ACC112 (cell line): ENCODE results near the gene DCLRE1A.

Experiments
- H2AFZ ChIP-seq: fragments of 200-600 bp; sonication (generic); one replicate; pipeline ENCODE4 v1.6.0; 2017; ENCODE audit warnings: antibody characterized with exemption, low read length; ENCODE audit not compliant: unreplicated experiment
- H3K27ac ChIP-seq: fragments of 200-600 bp; sonication (generic); 2 replicates; pipeline ENCODE4 v1.5.1; 2014; ENCODE audit warnings: low read depth, mild to moderate bottlenecking, antibody characterized with exemption, low read length, moderate library complexity
- H3K27me3 ChIP-seq: fragments of 200-600 bp; sonication (generic); 2 replicates; pipeline ENCODE4 v1.6.1; 2014; ENCODE audit warnings: mild to moderate bottlenecking, antibody characterized with exemption, low read length, moderate library complexity, mixed read lengths; ENCODE audit not compliant: insufficient read depth
- H3K36me3 ChIP-seq: fragments of 200-600 bp; sonication (generic); 2 replicates; pipeline ENCODE4 v1.6.1; 2016; ENCODE audit warnings: mild to moderate bottlenecking, antibody characterized with exemption, low read length, moderate library complexity, mixed read lengths; ENCODE audit not compliant: insufficient read depth
- H3K4me1 ChIP-seq: fragments of 200-600 bp; sonication (generic); one replicate; pipeline ENCODE4 v1.6.1; 2016; ENCODE audit warnings: low read length, mixed read lengths; ENCODE audit not compliant: insufficient read depth, unreplicated experiment, control insufficient read depth
- H3K4me3 ChIP-seq: fragments of 200-600 bp; sonication (generic); 2 replicates; pipeline ENCODE4 v1.5.1; 2014; ENCODE audit warnings: mild to moderate bottlenecking, low read depth, low read length
- H3K79me2 ChIP-seq: fragments of 200-600 bp; sonication (generic); one replicate; pipeline ENCODE4 v1.6.0; 2016; ENCODE audit warnings: low read length; ENCODE audit not compliant: control insufficient read depth, unreplicated experiment, insufficient read depth

Gene DCLRE1A

DNA sequence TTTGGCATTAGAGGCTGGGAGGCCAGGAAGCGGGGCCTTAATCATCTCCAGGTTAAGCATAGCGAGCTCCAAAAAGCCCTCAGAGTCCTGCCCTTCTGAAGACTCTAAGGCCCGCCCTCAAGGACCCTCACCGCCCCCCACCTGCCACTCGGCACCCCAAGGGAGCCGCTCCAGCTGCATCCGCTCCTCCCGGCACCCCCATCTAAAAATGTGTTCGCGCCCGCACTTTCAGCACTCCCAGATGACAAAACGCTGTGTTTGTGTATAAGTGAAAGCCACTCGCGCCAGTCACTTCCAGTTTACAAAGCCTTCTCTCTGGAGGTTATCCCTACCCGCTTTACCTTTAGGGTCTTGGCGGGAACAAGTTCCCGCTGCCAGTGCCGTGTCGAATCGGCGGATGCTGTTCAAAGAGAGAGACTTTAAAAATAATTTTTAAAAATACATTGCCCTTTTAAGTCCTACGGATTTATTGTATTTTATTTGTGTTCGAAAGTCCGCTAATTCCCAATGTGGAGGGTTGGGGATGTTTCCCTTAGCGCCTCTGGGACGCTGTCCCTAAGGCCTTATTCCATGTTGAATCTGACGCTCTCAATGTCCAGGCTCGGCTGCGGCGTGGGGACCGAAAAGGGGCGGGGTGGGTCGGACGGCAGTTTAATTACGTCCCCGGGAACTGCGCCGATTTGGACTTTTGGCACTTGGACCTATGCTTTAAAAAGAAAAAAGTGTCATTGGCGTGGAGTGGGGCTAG, at the start of gene DCLRE1A, which contains the start of gene NHLRC2:
DCLRE1A (minus strand) TSS at position 70 of the 748 bp plus-strand sequence. CDS start 900 bp downstream, outside the sequence.
NHLRC2 (plus strand) TSS at position 649 of the 748 bp plus-strand sequence. CDS start 212 bp downstream, outside the sequence.
- Histone ChIP-seq H2AFZ (peak within 1 kb of the TSS; percentile 97), H3K4me1 (peaks cover 32% of the 10 kb centered on the region), H3K27me3 (no peaks in the 10 kb centered on the region), H3K36me3 (peaks cover 8% of the 10 kb centered on the region), H3K79me2 (peaks cover 32% of the 10 kb centered on the region), H3K4me3 (peak within 1 kb of the TSS; percentile 85), H3K27ac (peak within 1 kb of the TSS; percentile 58)

DNA sequence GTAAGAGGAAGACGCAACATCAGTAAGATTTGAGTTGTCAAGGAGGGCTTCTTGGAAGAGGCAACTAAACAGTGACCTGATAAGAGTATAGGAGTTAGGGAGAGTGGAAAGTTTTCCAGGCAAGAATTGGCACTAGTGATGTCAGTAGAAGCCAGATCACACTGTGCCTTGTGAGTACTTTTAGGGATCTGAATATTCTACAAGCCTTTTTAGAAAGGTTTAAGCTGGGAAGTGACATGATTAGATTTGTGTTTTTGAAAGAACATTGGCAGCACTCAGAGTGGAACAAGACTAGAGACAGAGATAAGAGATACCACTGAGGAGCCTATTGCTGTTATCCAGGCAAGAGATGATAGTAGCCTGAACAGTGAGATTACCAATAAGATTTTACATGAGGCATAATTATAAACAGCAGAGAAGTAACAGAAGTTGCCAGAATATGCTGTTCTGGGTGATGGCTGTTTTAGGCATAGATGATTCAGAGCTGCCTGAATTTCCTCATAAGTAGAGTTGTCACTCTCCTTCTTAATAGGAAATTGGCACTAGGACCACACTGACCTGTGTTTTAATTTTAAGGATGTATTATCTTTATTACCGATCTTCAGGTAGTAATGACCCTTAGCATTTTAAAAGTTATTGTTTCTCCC, 46.2 kb upstream of the DCLRE1A start:
- peaks cover 6% of the 10 kb centered on the region for H3K4me1 ChIP-seq

GRCh38 chr10:113897693-113898618, 44.1 kb upstream of the DCLRE1A start:
- Histone ChIP-seq H3K4me3 (no peak overlapping the region), H3K4me1 (peaks cover 8% of the 10 kb centered on the region), H3K27me3 (no peaks in the 10 kb centered on the region), H2AFZ (no peak overlapping the region), H3K36me3 (peaks cover 11% of the 10 kb centered on the region; the same call in 1 of the 2 replicates), H3K79me2 (no peaks in the 10 kb centered on the region), H3K27ac (no peak overlapping the region)

More for the DNA sequence above, 46.2 kb upstream of the DCLRE1A start:
- H3K27me3 ChIP-seq: no peaks in the 10 kb centered on the region
- no peaks in the 10 kb centered on the region for H3K79me2 ChIP-seq
- no peak overlapping the region for H3K4me3 ChIP-seq
- H3K27ac ChIP-seq: no peak overlapping the region
- peaks cover 11% of the 10 kb centered on the region; the same call in 1 of the 2 replicates for H3K36me3 ChIP-seq
- H2AFZ ChIP-seq: no peak overlapping the region

DNA sequence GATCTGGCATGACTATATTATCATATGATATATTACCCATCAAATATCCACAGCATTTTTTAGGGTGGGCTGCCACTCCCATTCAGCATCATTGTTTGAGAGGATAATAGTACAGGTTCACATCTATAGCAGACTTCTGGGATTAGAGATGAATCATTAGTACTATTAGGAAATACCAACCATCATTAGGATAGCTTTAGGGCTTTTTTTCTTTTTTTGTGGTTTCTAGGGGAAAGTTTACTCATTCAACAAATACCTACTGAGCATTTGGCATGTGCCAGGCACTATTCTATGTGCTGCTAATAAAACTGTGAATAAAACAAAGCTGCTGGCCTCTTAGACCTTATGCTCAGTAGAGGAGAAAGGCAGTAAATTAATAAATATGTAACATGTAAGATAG, 41.1 kb upstream of the DCLRE1A start:
- no peak overlapping the region for H3K27ac ChIP-seq
- H3K27me3 ChIP-seq: no peaks in the 10 kb centered on the region
- H3K4me3 ChIP-seq: no peak overlapping the region
- peaks cover 8% of the 10 kb centered on the region for H3K4me1 ChIP-seq
- H3K36me3 ChIP-seq: peaks cover 8% of the 10 kb centered on the region; the same call in 1 of the 2 replicates
- H3K79me2 ChIP-seq: no peaks in the 10 kb centered on the region
- H2AFZ ChIP-seq: no peak overlapping the region

- H3K79me2 ChIP-seq: no peaks in the 10 kb centered on the region
- H2AFZ ChIP-seq: no peak overlapping the region
- H3K4me3 ChIP-seq: no peak overlapping the region
- no peak overlapping the region for H3K27ac ChIP-seq
- H3K27me3 ChIP-seq: no peaks in the 10 kb centered on the region
- H3K36me3 ChIP-seq: peaks cover 13% of the 10 kb centered on the region
- H3K4me1 ChIP-seq: peaks cover 8% of the 10 kb centered on the region
Measured at GRCh38 chr10:113894581-113894980, 40.7 kb upstream of the DCLRE1A start.

- no peak overlapping the region for H3K4me3 ChIP-seq
- no peak overlapping the region for H2AFZ ChIP-seq
- no peaks in the 10 kb centered on the region for H3K79me2 ChIP-seq
- peaks cover 11% of the 10 kb centered on the region for H3K36me3 ChIP-seq
- no peaks in the 10 kb centered on the region for H3K27me3 ChIP-seq
- no peak overlapping the region for H3K27ac ChIP-seq
- peaks cover 8% of the 10 kb centered on the region for H3K4me1 ChIP-seq
Measured at GRCh38 chr10:113893570-113893969, 39.7 kb upstream of the DCLRE1A start.

DNA sequence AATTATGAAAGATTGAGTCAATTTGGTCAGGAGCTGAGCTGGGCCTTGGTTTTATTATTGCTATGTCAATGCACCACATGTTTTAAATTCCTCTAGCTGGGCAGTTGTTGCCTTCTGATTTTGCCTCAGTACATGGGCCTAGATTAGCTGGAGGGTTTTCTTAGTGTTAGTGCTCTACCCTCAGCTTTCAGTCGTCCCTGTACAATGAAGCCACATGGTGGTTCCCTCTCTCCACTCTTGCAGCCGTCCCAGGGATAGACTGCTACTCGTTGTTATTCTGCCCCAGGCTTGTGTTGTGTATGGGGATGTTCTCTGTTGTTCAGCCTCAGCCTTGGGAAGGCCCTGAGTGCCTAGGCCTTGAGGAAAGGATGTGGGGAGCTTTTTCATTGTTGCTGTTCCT, 37.6 kb upstream of the DCLRE1A start:
- Histone ChIP-seq H3K79me2 (no peaks in the 10 kb centered on the region), H3K27me3 (no peaks in the 10 kb centered on the region), H2AFZ (no peak overlapping the region), H3K4me3 (no peak overlapping the region), H3K36me3 (peaks cover 5% of the 10 kb centered on the region; the same call in 1 of the 2 replicates), H3K27ac (no peak overlapping the region), H3K4me1 (peaks cover 8% of the 10 kb centered on the region)

DNA sequence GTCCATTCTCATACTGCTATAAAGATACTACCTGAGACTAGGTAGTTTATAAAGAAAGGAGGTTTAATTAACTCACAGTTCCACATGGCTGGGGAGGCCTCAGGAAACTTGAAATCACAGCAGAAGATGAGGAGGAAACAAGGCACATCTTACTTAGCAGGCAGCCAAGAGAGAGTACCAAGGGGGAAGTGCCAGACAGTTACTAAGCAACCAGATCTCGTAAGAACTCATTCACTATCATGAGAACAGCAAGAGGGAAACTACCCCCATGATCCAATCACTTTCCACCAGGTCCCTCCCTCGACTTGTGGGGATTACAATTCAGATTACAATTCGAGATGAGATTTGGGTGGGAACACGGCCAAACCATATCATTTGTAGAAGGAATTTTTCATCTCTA, 36.9 kb upstream of the DCLRE1A start:
- Histone ChIP-seq H2AFZ (no peak overlapping the region), H3K27ac (no peak overlapping the region), H3K4me3 (no peak overlapping the region), H3K27me3 (no peaks in the 10 kb centered on the region), H3K4me1 (peaks cover 8% of the 10 kb centered on the region), H3K36me3 (peaks cover 8% of the 10 kb centered on the region; the same call in 1 of the 2 replicates), H3K79me2 (no peaks in the 10 kb centered on the region)

DNA sequence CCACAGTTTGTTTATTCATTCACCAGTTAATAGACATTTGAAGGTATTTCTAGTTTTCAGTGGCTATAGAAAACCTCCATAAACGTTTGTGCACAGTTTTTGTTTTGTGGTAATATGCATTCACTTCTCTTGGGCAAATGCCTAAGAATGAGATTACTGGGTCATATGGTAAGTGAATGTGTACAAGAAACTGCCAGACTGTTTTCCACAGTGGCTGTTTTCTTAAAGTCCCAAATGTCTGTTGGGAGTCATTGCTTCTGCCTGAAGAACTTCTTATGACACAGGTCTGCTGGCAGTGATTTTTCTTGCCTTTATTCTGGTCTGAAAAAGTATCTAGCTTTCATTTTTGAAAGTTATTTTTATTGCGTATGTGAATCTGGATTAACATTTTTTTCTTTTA, 36.0 kb upstream of the DCLRE1A start:
- no peaks in the 10 kb centered on the region for H3K27me3 ChIP-seq
- H3K27ac ChIP-seq: no peak overlapping the region
- no peak overlapping the region for H2AFZ ChIP-seq
- H3K4me1 ChIP-seq: peaks cover under 1% of the 10 kb centered on the region
- H3K79me2 ChIP-seq: no peaks in the 10 kb centered on the region
- no peak overlapping the region for H3K4me3 ChIP-seq
- peaks cover 15% of the 10 kb centered on the region for H3K36me3 ChIP-seq

DNA sequence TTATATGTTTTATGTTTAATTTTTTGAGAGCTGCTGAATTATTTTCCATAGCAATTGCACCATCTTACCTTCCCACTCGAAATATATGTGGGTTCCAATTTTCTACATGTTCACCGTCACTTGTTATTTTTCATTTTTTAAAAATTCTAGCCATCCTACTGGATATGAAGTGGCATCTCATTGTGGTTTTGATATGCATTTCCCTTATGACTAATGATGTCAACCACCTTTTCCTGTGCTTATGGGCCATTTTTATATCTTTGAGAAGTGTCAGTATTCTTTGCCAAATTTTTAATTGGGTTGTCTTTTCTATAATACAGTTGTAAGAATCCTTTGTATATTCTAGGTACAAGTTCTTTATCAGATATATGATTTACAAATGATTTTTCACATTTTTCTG, 28.4 kb upstream of the DCLRE1A start:
- Histone ChIP-seq H3K27me3 (no peaks in the 10 kb centered on the region), H3K4me3 (no peak overlapping the region), H3K79me2 (no peaks in the 10 kb centered on the region), H3K27ac (no peak overlapping the region), H3K36me3 (peaks cover 36% of the 10 kb centered on the region), H2AFZ (no peak overlapping the region), H3K4me1 (peaks cover 13% of the 10 kb centered on the region)
